Neuronal stem cell (in vitro differentiated cells): ENCODE results near the gene TCN2.

Experiments
- DNase-seq: peaks from one replicate; pipeline ENCODE4 v3.0.0-alpha.2; 2013; ENCODE audit warnings: low spot score
- H2AFZ ChIP-seq: one replicate; pipeline ENCODE4 v1.6.1; 2013; ENCODE audit warnings: mild to moderate bottlenecking, low read length, inconsistent platforms
- H2AK5ac ChIP-seq: 2 replicates; pipeline ENCODE4 v1.6.1; 2013; ENCODE audit warnings: low read depth, mild to moderate bottlenecking, inconsistent platforms, low read length, moderate library complexity, mixed read lengths
- H2BK120ac ChIP-seq: 2 replicates; pipeline ENCODE4 v1.6.1; 2013; ENCODE audit warnings: low read depth, mild to moderate bottlenecking, inconsistent platforms, low read length, moderate library complexity, mixed read lengths
- H2BK12ac ChIP-seq: one replicate; pipeline ENCODE4 v1.6.1; 2013; ENCODE audit warnings: low read length, inconsistent platforms
- H2BK15ac ChIP-seq: 2 replicates; pipeline ENCODE4 v1.6.1; 2013; ENCODE audit warnings: mild to moderate bottlenecking, low read length, inconsistent platforms, mixed read lengths
- H2BK5ac ChIP-seq: one replicate; pipeline ENCODE4 v1.6.1; 2013; ENCODE audit warnings: inconsistent platforms, mild to moderate bottlenecking, low read length, moderate library complexity
- H3K14ac ChIP-seq: one replicate; pipeline ENCODE4 v1.6.1; 2013; ENCODE audit warnings: low read length, inconsistent platforms
- H3K18ac ChIP-seq: 2 replicates; pipeline ENCODE4 v1.6.1; 2013; ENCODE audit warnings: low read length, inconsistent platforms
- H3K23ac ChIP-seq: 2 replicates; pipeline ENCODE4 v1.6.1; 2013; ENCODE audit warnings: low read depth, mild to moderate bottlenecking, mixed read lengths, low read length, inconsistent platforms; ENCODE audit not compliant: poor library complexity
- H3K27ac ChIP-seq: replicated peaks from 3 replicates; pipeline ENCODE4 v1.5.1; 2013; ENCODE audit warnings: low read length, inconsistent platforms
- H3K27me3 ChIP-seq, 3 experiments: 2 replicates each; pipeline ENCODE4 v1.6.1; 2013; ENCODE audit warnings: low read length in 3 of 3, mild to moderate bottlenecking in 2 of 3, inconsistent platforms in 1 of 3, low read depth in 1 of 3, mixed read lengths in 1 of 3, moderate library complexity in 1 of 3; ENCODE audit not compliant: control insufficient read depth in 3 of 3, insufficient read depth in 3 of 3
- H3K36me3 ChIP-seq, 2 donors: replicated peaks in 1 of 2; 2 replicates each; pipeline ENCODE4 v1.6.1; 2013; ENCODE audit warnings: low read length in 2 of 2; ENCODE audit not compliant: control insufficient read depth in 2 of 2, insufficient read depth in 2 of 2
- H3K4ac ChIP-seq: 2 replicates; pipeline ENCODE4 v1.6.1; 2013; ENCODE audit warnings: inconsistent platforms, mild to moderate bottlenecking, low read length, moderate library complexity
- H3K4me1 ChIP-seq, 2 donors: 1 replicate in 1 of 2; 2 replicates in 1 of 2; pipeline ENCODE4 v1.6.1; 2013; ENCODE audit warnings: low read length in 2 of 2, low read depth in 1 of 2; ENCODE audit not compliant: control insufficient read depth in 2 of 2, insufficient read depth in 1 of 2
- H3K4me2 ChIP-seq: one replicate; pipeline ENCODE4 v1.6.1; 2013; ENCODE audit warnings: mild to moderate bottlenecking, low read length, inconsistent platforms; ENCODE audit not compliant: insufficient read depth, poor library complexity, severe bottlenecking
- H3K4me3 ChIP-seq, 2 donors: 2 replicates each; pipeline ENCODE4 v1.5.1; 2013; ENCODE audit warnings: low read length in 2 of 2, mild to moderate bottlenecking in 2 of 2, inconsistent platforms in 1 of 2, moderate library complexity in 1 of 2
- H3K79me1 ChIP-seq: one replicate; pipeline ENCODE4 v1.6.1; 2013; ENCODE audit warnings: low read depth, mild to moderate bottlenecking, inconsistent platforms, low read length, moderate library complexity
- H3K9ac ChIP-seq: one replicate; pipeline ENCODE4 v1.6.1; 2013; ENCODE audit warnings: mild to moderate bottlenecking, low read depth, low read length, inconsistent platforms; ENCODE audit not compliant: poor library complexity
- H3K9me3 ChIP-seq, 2 donors: replicated peaks in 1 of 2; 2 replicates each; pipeline versions ENCODE3 to v1.6.1; 2013; ENCODE audit warnings: low read length in 2 of 2, mild to moderate bottlenecking in 2 of 2, inconsistent platforms in 1 of 2, low read depth in 1 of 2, mixed read lengths in 1 of 2, moderate library complexity in 1 of 2; ENCODE audit not compliant: control insufficient read depth in 2 of 2, insufficient read depth in 1 of 2
- H4K8ac ChIP-seq: one replicate; pipeline ENCODE4 v1.6.1; 2013; ENCODE audit warnings: low read depth, mild to moderate bottlenecking, inconsistent platforms, low read length, moderate library complexity
- H4K91ac ChIP-seq: one replicate; pipeline ENCODE4 v1.6.1; 2013; ENCODE audit warnings: low read length, low read depth, mild to moderate bottlenecking, inconsistent platforms; ENCODE audit not compliant: poor library complexity
- WGBS, 2 donors: extraction: QIAGEN DNeasy Blood & Tissue Kit; methylation state at CpG; one replicate each; pipeline ENCODE4 v1.1.7; 2013; ENCODE audit warnings: missing lambda C conversion rate in 2 of 2, mixed read lengths in 1 of 2; ENCODE audit not compliant: insufficient read length in 2 of 2, insufficient replicate concordance in 1 of 2; ENCODE audit errors: extremely low coverage in 2 of 2; 5-methylcytosine and 5-hydroxymethylcytosine counted together

Gene TCN2

GRCh38 chr22:30596199-30596598, 10.8 kb upstream of the TCN2 start:
- Histone ChIP-seq H3K27ac (no peak overlapping the region), H2AFZ (no peak overlapping the region), H2AK5ac (no peak overlapping the region), H2BK15ac (no peak overlapping the region), H2BK12ac (no peak overlapping the region), H3K4me2 (no peak overlapping the region), H3K79me1 (peaks cover under 1% of the 10 kb centered on the region), H3K36me3 (no peaks in the 10 kb centered on the region), H4K91ac (no peak overlapping the region), H3K4ac (no peak overlapping the region), H2BK5ac (no peak overlapping the region), H3K27me3 (no peaks in the 10 kb centered on the region), H3K18ac (no peak overlapping the region), H3K4me1 (peaks cover 0 to under 1% of the 10 kb centered on the region in 2 donors), H3K4me3 (no peak overlapping the region), H3K9me3 (no peaks in the 10 kb centered on the region), H3K23ac (no peak overlapping the region), H3K14ac (no peak overlapping the region), H3K9ac (no peak overlapping the region), H4K8ac (no peak overlapping the region), H2BK120ac (no peak overlapping the region)
- WGBS, 2 donors, result no CpG with 5 or more reads among the region's 2 CpGs
- DNase-seq, result no peak

GRCh38 chr22:30596886-30597285, 10.1 kb upstream of the TCN2 start:
- Histone ChIP-seq H3K27me3 (no peaks in the 10 kb centered on the region), H3K4me2 (no peak overlapping the region), H3K36me3 (no peaks in the 10 kb centered on the region), H4K91ac (no peak overlapping the region), H3K9me3 (no peaks in the 10 kb centered on the region), H2BK5ac (peak overlapping the region; percentile 39), H2BK12ac (no peak overlapping the region), H3K79me1 (no peaks in the 10 kb centered on the region), H3K27ac (no peak overlapping the region), H3K23ac (no peak overlapping the region), H2BK15ac (peak overlapping the region; percentile 67), H3K14ac (peak overlapping the region; percentile 21), H3K4me1 (no peaks in the 10 kb centered on the region), H3K4ac (no peak overlapping the region), H4K8ac (no peak overlapping the region), H3K18ac (peak overlapping the region; percentile 71), H3K4me3 (no peak overlapping the region), H2AFZ (no peak overlapping the region), H3K9ac (no peak overlapping the region), H2BK120ac (no peak overlapping the region), H2AK5ac (peak overlapping the region; percentile 75)
- no CpG with 5 or more reads among the region's 29 CpGs for WGBS, 2 donors
- DNase-seq, result no peak

- Histone ChIP-seq H4K8ac (no peak overlapping the region), H4K91ac (no peak overlapping the region), H3K14ac (no peak overlapping the region), H3K36me3 (no peaks in the 10 kb centered on the region), H2BK120ac (no peak overlapping the region), H3K9me3 (no peaks in the 10 kb centered on the region), H3K18ac (no peak overlapping the region), H2BK15ac (no peak overlapping the region), H3K4me1 (no peaks in the 10 kb centered on the region), H3K27ac (no peak overlapping the region), H3K9ac (no peak overlapping the region), H2BK5ac (no peak overlapping the region), H3K4me2 (no peak overlapping the region), H2AFZ (no peak overlapping the region), H3K79me1 (no peaks in the 10 kb centered on the region), H2AK5ac (no peak overlapping the region), H3K4me3 (no peak overlapping the region), H3K4ac (no peak overlapping the region), H2BK12ac (no peak overlapping the region), H3K23ac (no peak overlapping the region), H3K27me3 (no peaks in the 10 kb centered on the region)
- no CpG with 5 or more reads among the region's 3 CpGs for WGBS, 2 donors
- no peak for DNase-seq
Observed at GRCh38 chr22:30598986-30599385, 8.0 kb upstream of the TCN2 start.

GRCh38 chr22:30600921-30601320, 6.1 kb upstream of the TCN2 start:
- H3K9ac ChIP-seq, result no peak overlapping the region
- H4K8ac ChIP-seq, result no peak overlapping the region
- H2BK15ac ChIP-seq, result no peak overlapping the region
- H3K4ac ChIP-seq, result no peak overlapping the region
- no peak for DNase-seq
- peaks cover 0 to 4% of the 10 kb centered on the region in 2 donors for H3K4me1 ChIP-seq
- no peak overlapping the region for H4K91ac ChIP-seq
- H2AK5ac ChIP-seq, result no peak overlapping the region
- no peak overlapping the region for H2BK120ac ChIP-seq
- no peak overlapping the region for H3K23ac ChIP-seq
- no CpG with 5 or more reads among the region's 3 CpGs for WGBS, 2 donors
- no peaks in the 10 kb centered on the region for H3K79me1 ChIP-seq
- no peak overlapping the region for H3K14ac ChIP-seq
- no peak overlapping the region for H2BK12ac ChIP-seq
- H3K27me3 ChIP-seq, result no peaks in the 10 kb centered on the region
- no peak overlapping the region for H2AFZ ChIP-seq
- H3K4me3 ChIP-seq, result no peak overlapping the region
- no peaks in the 10 kb centered on the region for H3K9me3 ChIP-seq
- no peak overlapping the region for H3K4me2 ChIP-seq
- no peaks in the 10 kb centered on the region for H3K36me3 ChIP-seq
- H2BK5ac ChIP-seq, result no peak overlapping the region
- no peak overlapping the region for H3K18ac ChIP-seq
- H3K27ac ChIP-seq, result no peak overlapping the region
